WTC11 (cell line): ENCODE results near the gene LCLAT1. TPM values are rescaled to one million over a fixed set of nuclear protein-coding genes. Genes with fewer than 3 reads are reported as not detected.

ENCODE experiments used
- ATAC-seq: fragments of 200-7000 bp; cut with Tn5 transposase; 2 replicates; pipeline ENCODE4 v1.10.0; 2021; ENCODE audit warnings: mild to moderate bottlenecking, moderate library complexity
- CTCF ChIA-PET: fragments of 300-600 bp; sonication (Branson Sonifier 250); formaldehyde crosslinking; loops from one replicate; lab custom pipeline; 2021; ENCODE audit warnings: antibody characterized with exemption; lab: Charles Lee
- POLR2A ChIA-PET: fragments of 350-600 bp; sonication (Branson Sonifier 250); formaldehyde crosslinking; loops from one replicate; lab custom pipeline; 2021; ENCODE audit warnings: antibody characterized with exemption; lab: Charles Lee
- DNase-seq: peaks from one replicate; pipeline ENCODE4 v3.0.0; 2021; ENCODE audit warnings: low spot score
- H3K27ac Mint-ChIP-seq: 2 replicates; pipeline ENCODE4 v1.8.0; 2021; ENCODE audit warnings: mixed read lengths
- H3K27me3 Mint-ChIP-seq: 2 replicates; pipeline ENCODE4 v1.8.0; 2021; ENCODE audit warnings: low read depth, mild to moderate bottlenecking, moderate library complexity, mixed read lengths
- H3K36me3 Mint-ChIP-seq: 2 replicates; pipeline ENCODE4 v1.8.0; 2021; ENCODE audit warnings: mixed read lengths
- H3K4me1 Mint-ChIP-seq: 2 replicates; pipeline ENCODE4 v1.8.0; 2022; ENCODE audit warnings: mixed read lengths
- H3K4me3 Mint-ChIP-seq: 2 replicates; pipeline ENCODE4 v1.8.0; 2021; ENCODE audit warnings: mild to moderate bottlenecking, moderate library complexity, mixed read lengths
- H3K9me3 Mint-ChIP-seq: 2 replicates; pipeline ENCODE4 v1.8.0; 2021; ENCODE audit warnings: mixed read lengths
- ATF1 ChIP-seq: sonication (generic); formaldehyde crosslinking; IDR thresholded peaks from 2 replicates; pipeline ENCODE4 v1.8.1; 2023; ENCODE audit warnings: mild to moderate bottlenecking, moderate library complexity, missing genetic modification reagents
- NFATC4 ChIP-seq: fragments of 250-450 bp; sonication (Bioruptor Pico); IDR thresholded peaks from 2 replicates; pipeline ENCODE4 v1.9.0; 2021; ENCODE audit warnings: mild to moderate bottlenecking
- NFYB ChIP-seq: sonication (generic); formaldehyde crosslinking; conservative IDR thresholded peaks from 2 replicates; pipeline ENCODE4 v1.8.0; 2022; ENCODE audit warnings: low read depth, missing genetic modification reagents
- ZNF121 ChIP-seq: sonication (generic); formaldehyde crosslinking; IDR thresholded peaks from 2 replicates; pipeline ENCODE4 v1.8.0; 2023; ENCODE audit warnings: missing genetic modification reagents
- ZNF138 ChIP-seq: sonication (generic); formaldehyde crosslinking; conservative IDR thresholded peaks from 2 replicates; pipeline ENCODE4 v1.8.1; 2022; ENCODE audit warnings: mild to moderate bottlenecking, moderate library complexity, missing genetic modification reagents
- ZNF416 ChIP-seq: fragments of 250-450 bp; sonication (Bioruptor Pico); IDR thresholded peaks from 2 replicates; pipeline ENCODE4 v1.9.0; 2021; ENCODE audit warnings: mild to moderate bottlenecking, inconsistent platforms
- total RNA-seq: library from RNA; stranded (reverse); gene quantifications from 3 replicates; pipeline ENCODE4 v1.2.3, GENCODE V29; 2021
- TF ChIP-seq, protein P1 (sequence below): sonication (generic); formaldehyde crosslinking; IDR thresholded peaks from 2 replicates; pipeline ENCODE4 v1.8.1; 2022; ENCODE audit warnings: low read depth, missing genetic modification reagents, borderline replicate concordance
- TF ChIP-seq, protein P2 (sequence below): sonication (generic); formaldehyde crosslinking; IDR thresholded peaks from 2 replicates; pipeline ENCODE4 v1.8.1; 2022; ENCODE audit warnings: mild to moderate bottlenecking, missing genetic modification reagents, moderate library complexity, borderline replicate concordance
- TF ChIP-seq, protein P3 (sequence below): sonication (generic); formaldehyde crosslinking; IDR thresholded peaks from 2 replicates; pipeline ENCODE4 v1.8.0; 2023; ENCODE audit warnings: missing genetic modification reagents, mild to moderate bottlenecking, borderline replicate concordance
- TF ChIP-seq, protein P4 (sequence below): fragments of 250-450 bp; sonication (Bioruptor Pico); conservative IDR thresholded peaks from 2 replicates; pipeline ENCODE4 v1.9.0; 2021; ENCODE audit warnings: mild to moderate bottlenecking
- TF ChIP-seq, protein P5 (sequence below): fragments of 250-450 bp; sonication (Bioruptor Pico); IDR thresholded peaks from 2 replicates; pipeline ENCODE4 v1.8.0; 2021; ENCODE audit warnings: mild to moderate bottlenecking
- TF ChIP-seq, protein P6 (sequence below): sonication (generic); formaldehyde crosslinking; IDR thresholded peaks from 2 replicates; pipeline ENCODE4 v1.8.1; 2023; ENCODE audit warnings: mild to moderate bottlenecking, moderate library complexity, missing genetic modification reagents
- TF ChIP-seq, protein P7 (sequence below): fragments of 250-450 bp; sonication (Bioruptor Pico); IDR thresholded peaks from 2 replicates; pipeline ENCODE4 v1.9.0; 2021; ENCODE audit warnings: moderate library complexity, mild to moderate bottlenecking, inconsistent platforms, borderline replicate concordance

The LCLAT1 gene
- total RNA-seq, 1 experiment from 2014 or later, result 22.3 TPM

DNA sequence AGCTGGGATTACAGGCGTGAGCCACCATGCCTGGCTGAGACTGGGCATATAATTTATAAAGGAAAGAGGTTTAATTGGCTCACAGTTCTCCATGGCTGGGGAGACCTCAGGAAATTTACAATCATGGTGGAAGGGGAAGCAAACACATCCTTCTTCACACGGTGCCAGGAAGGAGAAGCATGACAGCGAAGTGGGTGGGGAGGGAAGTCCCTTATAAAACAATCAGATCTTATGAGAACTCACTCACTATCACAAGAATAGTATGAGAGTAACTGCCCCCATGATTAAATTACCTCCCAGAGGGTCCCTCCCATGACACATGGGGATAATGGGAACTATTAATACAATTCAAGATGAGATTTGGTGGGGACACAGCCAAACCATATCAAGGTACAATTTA lies 7.8 kb upstream of the LCLAT1 start:
- POLR2A ChIA-PET, result no interaction called here
- Mint-ChIP-seq H3K36me3 (no peaks in the 10 kb centered on the region), H3K4me3 (no peak overlapping the region)
- ATAC-seq, result no peak
- no peak for TF ChIP-seq NFATC4 (CRISPR knock-in tag)
- TF ChIP-seq ZNF416 (CRISPR knock-in tag), result no peak
- TF ChIP-seq, protein P1, sequence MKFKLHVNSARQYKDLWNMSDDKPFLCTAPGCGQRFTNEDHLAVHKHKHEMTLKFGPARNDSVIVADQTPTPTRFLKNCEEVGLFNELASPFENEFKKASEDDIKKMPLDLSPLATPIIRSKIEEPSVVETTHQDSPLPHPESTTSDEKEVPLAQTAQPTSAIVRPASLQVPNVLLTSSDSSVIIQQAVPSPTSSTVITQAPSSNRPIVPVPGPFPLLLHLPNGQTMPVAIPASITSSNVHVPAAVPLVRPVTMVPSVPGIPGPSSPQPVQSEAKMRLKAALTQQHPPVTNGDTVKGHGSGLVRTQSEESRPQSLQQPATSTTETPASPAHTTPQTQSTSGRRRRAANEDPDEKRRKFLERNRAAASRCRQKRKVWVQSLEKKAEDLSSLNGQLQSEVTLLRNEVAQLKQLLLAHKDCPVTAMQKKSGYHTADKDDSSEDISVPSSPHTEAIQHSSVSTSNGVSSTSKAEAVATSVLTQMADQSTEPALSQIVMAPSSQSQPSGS, result no peak
- TF ChIP-seq, protein P2, sequence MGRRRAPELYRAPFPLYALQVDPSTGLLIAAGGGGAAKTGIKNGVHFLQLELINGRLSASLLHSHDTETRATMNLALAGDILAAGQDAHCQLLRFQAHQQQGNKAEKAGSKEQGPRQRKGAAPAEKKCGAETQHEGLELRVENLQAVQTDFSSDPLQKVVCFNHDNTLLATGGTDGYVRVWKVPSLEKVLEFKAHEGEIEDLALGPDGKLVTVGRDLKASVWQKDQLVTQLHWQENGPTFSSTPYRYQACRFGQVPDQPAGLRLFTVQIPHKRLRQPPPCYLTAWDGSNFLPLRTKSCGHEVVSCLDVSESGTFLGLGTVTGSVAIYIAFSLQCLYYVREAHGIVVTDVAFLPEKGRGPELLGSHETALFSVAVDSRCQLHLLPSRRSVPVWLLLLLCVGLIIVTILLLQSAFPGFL (CRISPR knock-in tag), result no peak
- TF ChIP-seq, all 79 proteins: peak for 0
- peaks cover 8% of the 10 kb centered on the region for H3K4me1 Mint-ChIP-seq
- no peaks in the 10 kb centered on the region for H3K27me3 Mint-ChIP-seq
- CTCF ChIA-PET, result interaction anchor here (0.6 kb wide), 1 partner anchor 263 kb away, joined by 4 read pairs; no protein-coding TSS in a partner anchor
- H3K27ac Mint-ChIP-seq, result no peak overlapping the region
- DNase-seq, result no peak
- H3K9me3 Mint-ChIP-seq, result no peaks in the 10 kb centered on the region

DNA sequence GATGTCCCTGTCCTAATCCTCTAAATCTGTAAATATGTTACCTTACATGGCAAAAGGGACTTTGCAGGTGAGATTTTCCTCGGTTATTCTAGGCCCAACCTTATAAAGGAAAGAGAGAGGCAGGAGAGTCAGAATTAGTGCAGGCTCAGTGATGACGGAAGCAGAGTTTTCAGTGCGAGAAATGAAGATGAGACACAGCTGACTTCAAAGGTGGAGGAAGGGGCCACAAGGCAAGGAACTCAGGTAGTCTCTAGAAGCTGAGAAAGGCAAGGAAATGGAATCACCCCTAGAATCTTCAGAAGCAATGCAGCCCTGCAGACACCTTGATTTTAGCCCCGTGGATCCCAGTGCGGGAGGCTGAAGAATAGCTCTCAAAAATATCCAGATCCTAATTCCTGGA lies 7.2 kb upstream of the LCLAT1 start:
- Mint-ChIP-seq H3K27ac (no peak overlapping the region), H3K36me3 (no peaks in the 10 kb centered on the region), H3K9me3 (no peaks in the 10 kb centered on the region), H3K4me1 (peaks cover 8% of the 10 kb centered on the region), H3K27me3 (no peaks in the 10 kb centered on the region), H3K4me3 (no peak overlapping the region)
- DNase-seq (no peak), ATAC-seq (no peak)
- CTCF ChIA-PET, result interaction anchor here (1.2 kb wide), 1 partner anchor 273 kb away, joined by 3 read pairs; no protein-coding TSS in a partner anchor
- no peak for TF ChIP-seq ATF1
- TF ChIP-seq, protein P3, sequence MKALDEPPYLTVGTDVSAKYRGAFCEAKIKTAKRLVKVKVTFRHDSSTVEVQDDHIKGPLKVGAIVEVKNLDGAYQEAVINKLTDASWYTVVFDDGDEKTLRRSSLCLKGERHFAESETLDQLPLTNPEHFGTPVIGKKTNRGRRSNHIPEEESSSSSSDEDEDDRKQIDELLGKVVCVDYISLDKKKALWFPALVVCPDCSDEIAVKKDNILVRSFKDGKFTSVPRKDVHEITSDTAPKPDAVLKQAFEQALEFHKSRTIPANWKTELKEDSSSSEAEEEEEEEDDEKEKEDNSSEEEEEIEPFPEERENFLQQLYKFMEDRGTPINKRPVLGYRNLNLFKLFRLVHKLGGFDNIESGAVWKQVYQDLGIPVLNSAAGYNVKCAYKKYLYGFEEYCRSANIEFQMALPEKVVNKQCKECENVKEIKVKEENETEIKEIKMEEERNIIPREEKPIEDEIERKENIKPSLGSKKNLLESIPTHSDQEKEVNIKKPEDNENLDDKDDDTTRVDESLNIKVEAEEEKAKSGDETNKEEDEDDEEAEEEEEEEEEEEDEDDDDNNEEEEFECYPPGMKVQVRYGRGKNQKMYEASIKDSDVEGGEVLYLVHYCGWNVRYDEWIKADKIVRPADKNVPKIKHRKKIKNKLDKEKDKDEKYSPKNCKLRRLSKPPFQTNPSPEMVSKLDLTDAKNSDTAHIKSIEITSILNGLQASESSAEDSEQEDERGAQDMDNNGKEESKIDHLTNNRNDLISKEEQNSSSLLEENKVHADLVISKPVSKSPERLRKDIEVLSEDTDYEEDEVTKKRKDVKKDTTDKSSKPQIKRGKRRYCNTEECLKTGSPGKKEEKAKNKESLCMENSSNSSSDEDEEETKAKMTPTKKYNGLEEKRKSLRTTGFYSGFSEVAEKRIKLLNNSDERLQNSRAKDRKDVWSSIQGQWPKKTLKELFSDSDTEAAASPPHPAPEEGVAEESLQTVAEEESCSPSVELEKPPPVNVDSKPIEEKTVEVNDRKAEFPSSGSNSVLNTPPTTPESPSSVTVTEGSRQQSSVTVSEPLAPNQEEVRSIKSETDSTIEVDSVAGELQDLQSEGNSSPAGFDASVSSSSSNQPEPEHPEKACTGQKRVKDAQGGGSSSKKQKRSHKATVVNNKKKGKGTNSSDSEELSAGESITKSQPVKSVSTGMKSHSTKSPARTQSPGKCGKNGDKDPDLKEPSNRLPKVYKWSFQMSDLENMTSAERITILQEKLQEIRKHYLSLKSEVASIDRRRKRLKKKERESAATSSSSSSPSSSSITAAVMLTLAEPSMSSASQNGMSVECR (CRISPR knock-in tag), result no peak
- TF ChIP-seq, protein P4, sequence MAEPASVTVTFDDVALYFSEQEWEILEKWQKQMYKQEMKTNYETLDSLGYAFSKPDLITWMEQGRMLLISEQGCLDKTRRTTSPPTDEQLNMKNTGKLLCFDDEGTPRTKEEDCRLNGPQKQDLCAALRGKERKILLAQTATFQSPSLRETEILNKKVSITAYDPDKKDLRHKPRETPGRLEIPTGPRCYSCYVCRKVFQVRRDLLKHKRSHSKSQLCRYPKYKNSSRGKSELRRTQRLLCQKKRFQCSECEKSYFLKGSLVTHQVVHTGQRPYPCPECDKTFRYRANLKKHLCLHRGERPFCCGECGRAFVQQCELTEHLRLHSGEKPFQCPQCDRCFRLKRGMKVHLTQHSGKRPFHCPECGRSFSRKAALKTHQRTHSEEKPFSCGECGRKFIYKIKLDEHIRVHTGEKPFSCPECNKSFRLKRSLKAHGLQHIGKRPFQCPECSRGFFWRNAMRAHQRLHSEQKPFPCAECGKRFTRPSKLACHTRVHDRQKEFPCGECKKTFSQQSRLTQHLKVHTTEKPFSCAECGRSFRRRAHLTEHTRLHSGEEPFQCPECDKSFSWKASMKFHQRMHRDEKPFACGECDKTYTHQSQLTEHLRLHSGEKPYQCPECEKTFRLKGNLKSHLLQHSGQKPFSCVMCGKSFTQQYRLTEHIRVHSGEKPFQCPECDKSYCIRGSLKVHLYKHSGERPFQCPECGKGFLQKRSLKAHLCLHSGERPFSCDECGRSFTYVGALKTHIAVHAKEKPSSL (CRISPR knock-in tag), result no peak
- TF ChIP-seq ZNF138, result no peak
- TF ChIP-seq ZNF121, result no peak
- TF ChIP-seq, protein P5, sequence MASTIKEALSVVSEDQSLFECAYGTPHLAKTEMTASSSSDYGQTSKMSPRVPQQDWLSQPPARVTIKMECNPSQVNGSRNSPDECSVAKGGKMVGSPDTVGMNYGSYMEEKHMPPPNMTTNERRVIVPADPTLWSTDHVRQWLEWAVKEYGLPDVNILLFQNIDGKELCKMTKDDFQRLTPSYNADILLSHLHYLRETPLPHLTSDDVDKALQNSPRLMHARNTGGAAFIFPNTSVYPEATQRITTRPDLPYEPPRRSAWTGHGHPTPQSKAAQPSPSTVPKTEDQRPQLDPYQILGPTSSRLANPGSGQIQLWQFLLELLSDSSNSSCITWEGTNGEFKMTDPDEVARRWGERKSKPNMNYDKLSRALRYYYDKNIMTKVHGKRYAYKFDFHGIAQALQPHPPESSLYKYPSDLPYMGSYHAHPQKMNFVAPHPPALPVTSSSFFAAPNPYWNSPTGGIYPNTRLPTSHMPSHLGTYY (CRISPR knock-in tag), result no peak
- no peak for TF ChIP-seq NFYB
- TF ChIP-seq, protein P6, sequence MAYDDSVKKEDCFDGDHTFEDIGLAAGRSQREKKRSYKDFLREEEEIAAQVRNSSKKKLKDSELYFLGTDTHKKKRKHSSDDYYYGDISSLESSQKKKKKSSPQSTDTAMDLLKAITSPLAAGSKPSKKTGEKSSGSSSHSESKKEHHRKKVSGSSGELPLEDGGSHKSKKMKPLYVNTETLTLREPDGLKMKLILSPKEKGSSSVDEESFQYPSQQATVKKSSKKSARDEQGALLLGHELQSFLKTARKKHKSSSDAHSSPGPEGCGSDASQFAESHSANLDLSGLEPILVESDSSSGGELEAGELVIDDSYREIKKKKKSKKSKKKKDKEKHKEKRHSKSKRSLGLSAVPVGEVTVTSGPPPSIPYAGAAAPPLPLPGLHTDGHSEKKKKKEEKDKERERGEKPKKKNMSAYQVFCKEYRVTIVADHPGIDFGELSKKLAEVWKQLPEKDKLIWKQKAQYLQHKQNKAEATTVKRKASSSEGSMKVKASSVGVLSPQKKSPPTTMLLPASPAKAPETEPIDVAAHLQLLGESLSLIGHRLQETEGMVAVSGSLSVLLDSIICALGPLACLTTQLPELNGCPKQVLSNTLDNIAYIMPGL (CRISPR knock-in tag), result no peak
- TF ChIP-seq, protein P7, sequence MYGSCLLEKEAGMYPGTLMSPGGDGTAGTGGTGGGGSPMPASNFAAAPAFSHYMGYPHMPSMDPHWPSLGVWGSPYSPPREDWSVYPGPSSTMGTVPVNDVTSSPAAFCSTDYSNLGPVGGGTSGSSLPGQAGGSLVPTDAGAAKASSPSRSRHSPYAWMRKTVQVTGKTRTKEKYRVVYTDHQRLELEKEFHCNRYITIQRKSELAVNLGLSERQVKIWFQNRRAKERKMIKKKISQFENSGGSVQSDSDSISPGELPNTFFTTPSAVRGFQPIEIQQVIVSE (CRISPR knock-in tag), result no peak
- POLR2A ChIA-PET, result no interaction called here
